GOT3 (cell line): ENCODE data around the gene PDS5A.
"Not testable (repeated sequence)": the region's sequence is repeated elsewhere in the genome, so short reads cannot be mapped to it uniquely, and the experiment has no call there.

Experiments
- DNase-seq: peaks from one replicate; lab custom pipeline; 2025; ENCODE audit warnings: mixed read lengths; lab: John Stamatoyannopoulos, UW

The PDS5A gene

DNA sequence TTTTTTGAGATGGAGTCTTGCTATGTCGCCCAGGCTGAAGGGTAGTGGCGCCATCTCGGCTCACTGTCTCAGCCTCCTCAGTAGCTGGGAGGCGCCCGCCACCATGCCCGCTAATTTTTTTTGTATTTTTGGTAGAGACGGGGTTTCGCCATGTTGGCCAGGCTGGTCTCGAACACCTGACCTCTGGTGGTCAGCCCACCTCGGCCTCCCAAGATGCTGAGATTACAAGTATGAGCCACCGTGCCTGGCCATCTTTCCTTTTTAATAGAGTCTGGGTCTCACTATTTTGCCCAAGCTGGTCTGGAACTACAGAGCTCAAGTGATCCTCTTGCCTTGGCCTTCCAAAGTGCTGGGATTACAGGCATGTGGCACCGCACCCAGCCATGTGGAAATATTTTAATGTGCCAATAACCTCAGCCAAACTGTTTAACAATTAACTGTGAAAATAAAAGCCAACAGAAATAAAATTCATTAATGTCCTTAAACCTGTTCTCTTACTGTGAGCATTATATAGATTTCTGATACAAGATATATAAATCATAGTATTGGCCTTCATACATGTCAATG, 16.3 kb downstream of the PDS5A start:
- no peak for DNase-seq

DNA sequence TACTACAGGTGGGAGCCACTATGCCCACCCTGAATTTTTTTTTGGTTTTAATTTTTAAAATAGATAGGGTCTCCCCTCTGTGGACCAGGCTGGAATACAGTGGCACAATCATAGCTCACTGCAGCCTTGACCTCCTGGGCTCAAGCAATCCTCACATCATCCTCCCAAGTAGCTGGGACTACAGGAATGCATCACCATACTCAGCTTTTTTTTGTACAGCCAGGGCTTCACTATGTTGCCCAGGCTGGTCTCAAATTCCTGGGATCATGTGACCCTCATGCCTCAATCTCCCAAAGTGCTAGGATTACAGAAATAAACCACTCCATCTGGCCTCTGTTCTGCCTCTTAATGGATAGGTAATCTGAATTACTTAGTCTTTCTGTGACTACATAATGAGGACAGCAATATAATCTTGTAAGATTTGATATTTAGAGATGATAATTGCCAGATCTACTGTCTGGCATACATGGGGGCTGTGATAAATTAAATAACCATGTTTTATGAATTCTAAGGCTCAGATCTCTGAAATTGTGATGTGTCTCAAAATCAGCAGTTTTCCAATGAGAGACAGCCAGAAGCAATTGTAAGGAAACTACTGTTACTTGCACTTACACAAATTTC, 26.7 kb downstream of the PDS5A start:
- no peak for DNase-seq

DNA sequence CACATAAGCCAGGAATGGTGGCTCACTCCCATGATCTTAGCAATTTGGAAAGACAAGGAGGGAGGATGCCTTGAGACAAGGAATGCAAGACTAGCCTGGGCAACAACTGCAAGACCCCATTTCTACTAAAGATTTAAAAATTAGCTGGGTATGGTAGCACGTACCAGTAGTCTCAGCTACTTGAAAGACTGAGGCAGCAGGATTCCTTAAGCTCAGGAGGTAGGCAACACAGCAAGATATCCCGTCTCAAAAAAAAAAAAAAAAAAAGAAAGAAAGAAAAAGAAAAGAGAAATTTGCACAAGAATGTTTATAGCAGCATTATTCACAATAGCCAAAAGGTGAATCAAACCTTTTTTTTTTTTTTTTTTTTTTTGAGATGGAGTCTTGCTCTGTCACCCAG, 29.7 kb downstream of the PDS5A start:
- no peak for DNase-seq

DNA sequence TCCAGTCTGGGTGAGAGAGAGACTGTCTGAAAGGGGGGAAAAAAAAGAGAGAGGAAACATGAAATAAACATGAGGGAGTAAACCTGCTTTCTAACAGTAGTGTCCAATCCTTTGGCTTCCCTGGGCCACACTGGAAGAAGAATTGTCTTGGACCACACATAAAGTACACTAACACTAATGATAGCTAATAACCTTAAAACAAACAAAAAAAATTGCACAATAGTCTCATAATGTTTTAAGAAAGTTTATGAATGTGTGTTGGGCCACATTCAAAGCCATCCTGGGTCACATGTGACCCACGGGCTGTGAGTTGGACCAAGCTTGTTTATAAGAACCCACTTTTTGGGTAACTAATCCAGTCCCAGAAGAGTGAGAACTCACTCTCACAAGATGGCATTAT, 30.3 kb downstream of the PDS5A start:
- no peak for DNase-seq

DNA sequence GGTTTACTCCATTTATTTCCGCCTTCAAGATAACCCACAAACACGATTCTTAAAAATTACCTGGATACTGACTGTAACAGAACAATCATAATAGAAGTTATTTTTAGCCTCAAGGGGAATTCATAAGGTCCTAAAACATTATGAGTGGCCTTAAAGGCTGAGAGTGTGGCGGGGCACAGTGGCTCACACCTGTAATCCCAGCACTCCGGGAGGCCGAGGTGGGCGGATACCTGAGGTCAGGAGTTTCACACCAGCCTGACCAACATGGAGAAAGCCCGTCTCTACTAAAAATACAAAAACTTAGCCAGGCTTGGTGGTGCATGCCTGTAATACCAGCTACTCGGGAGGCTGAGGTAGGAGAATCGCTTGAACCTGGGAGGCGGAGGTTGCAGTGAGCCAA, 33.5 kb downstream of the PDS5A start:
- not testable (repeated sequence) for DNase-seq

DNA sequence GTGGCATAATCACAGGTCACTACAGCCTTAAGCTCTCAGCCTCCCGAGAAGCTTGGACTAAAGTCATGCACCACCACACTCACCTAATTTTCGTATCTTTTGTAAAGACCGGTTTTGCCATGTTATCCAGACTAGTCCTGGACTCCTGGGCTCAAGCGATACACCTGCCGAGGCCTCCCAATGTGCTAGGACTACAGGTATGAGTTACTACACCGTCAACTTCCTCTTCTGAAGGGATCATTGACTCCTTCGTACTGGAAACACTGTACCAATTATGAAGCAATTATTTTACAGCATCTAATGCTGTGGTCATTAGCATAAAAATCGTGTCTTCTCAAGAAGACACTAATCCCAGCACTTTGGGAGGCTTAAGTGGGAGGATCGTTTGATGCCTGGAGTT, 35.2 kb downstream of the PDS5A start:
- no peak for DNase-seq

DNA sequence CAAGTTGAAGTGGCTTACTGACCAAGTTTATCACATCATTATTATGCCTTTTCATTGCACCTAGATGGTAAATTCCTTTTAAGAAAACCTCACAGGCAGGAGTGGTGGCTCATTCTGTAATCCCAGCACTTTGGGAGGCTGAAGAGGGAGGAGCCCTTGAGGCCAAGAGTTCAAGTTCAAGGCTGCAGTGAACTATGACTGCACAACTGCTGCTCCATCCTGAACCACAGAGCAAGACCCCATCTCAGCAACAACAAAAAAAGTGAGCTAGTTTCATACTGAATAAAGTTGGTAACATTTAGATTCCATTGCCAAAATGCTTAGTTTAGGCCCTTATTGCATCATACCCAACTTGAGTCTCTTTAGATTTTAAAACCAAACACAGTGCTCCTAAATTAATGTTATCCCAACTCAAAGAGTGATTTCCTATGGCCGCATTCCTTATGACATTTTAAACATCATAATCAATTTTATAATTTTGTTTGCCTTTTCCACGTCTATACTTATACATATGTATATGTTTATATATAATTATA, 36.0 kb downstream of the PDS5A start:
- DNase-seq: no peak

DNA sequence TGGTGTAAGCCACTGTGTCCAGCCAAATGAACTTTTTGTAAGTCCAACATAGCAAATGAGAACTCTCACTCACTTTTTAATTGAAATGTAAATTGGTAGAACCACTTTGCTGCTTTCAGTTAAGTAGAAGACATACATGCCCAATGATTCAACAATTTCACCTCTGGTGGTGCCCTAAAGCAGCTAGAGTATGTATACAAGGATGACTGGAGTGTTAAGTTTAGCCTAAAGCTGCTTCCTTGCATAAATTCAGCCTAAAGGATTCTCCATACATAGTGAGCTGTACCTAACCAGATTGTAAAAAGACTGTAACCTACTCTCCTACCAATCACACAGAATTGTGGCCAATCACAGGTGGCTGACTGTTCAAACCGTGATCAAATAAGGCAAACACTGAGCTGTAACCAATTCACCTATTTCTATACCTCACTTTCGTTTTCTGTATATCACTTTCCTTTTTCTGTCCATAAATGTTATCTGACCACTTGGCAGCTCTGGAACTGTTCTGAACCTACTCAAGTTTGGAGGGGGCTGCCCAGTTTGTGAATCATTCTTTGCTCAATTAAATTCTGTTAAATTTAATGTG, 39.9 kb downstream of the PDS5A start:
- DNase-seq: no peak

DNA sequence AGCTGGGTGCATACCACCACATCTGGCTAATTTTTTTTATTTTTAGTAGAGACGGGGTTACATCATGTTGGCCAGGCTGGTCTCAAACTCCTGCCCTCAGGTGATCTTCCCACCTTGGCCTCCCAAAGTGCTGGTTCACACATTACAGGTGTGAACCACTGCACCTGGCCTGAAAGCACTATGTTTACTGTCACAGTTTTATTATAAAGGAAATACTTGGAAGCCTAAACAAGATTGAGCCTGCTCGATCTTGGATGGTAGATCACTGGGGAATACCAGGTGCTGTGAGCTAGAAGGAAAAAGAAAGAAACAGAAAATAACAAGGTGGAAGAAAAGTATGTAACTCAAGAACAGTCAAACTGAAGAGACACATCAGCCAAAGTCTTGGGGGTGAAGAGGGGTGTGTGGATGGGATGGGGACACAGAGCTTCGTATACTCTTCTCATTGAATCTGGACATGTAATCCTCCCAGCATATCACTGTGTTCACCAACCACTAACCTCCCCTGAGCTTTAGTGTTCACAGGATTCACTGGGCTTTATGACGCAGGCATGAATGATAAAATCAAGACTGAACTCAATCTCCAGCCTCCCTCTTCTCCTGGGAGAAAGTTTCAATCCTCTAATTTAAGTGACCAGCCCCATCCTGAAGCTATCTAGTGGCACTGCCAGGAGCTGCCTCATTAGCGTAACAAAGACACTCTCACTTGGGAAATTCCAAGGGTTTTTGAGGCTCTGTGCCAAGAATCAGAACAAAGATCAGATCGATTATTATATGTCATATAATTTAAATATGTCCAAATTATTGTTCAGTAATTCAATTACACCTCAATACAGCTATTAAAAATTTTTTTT, 40.9 kb downstream of the PDS5A start:
- DNase-seq: no peak

DNA sequence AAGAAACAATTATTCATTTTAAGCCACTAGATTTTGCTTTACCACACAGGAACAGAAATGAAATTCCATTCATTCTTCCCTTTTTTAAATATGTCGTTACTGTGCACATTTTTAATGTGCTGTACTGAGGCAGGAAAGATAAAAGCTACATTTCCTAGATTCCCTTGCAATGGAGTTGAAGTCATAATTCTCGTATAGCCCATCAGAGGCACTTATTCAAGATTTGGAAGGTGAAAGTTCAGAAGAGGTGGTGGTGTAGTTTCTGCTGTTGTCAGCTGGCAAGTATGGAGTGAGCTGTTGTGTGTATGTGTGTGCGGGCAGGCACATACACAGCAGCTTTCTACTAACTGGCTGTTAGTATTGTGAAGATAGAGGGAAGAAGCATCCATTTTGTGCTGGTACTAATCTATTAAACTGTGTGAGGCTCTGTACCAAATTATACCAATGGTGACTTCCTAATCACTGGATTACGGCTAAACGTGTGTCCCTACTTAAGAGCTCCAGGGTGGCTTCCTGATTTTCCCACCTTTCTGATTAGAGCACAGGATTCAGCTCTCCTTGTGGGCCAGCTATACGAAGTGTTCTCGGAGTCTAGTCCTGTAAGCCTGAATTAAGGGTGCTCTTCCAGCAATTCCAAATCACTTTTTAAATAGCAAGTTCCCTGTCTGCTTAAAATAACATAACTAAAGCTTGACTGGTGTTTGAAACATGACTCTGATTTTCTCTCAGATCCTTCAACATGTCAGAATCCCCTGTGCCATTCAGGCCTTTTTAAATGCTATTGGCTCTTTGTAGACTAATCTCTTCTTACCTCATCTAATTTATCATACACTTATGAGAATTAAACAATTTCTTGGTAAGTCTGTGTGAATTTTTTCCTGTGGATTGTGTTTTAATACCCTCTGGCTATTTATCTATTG, 43.8 kb downstream of the PDS5A start:
- no peak for DNase-seq

DNA sequence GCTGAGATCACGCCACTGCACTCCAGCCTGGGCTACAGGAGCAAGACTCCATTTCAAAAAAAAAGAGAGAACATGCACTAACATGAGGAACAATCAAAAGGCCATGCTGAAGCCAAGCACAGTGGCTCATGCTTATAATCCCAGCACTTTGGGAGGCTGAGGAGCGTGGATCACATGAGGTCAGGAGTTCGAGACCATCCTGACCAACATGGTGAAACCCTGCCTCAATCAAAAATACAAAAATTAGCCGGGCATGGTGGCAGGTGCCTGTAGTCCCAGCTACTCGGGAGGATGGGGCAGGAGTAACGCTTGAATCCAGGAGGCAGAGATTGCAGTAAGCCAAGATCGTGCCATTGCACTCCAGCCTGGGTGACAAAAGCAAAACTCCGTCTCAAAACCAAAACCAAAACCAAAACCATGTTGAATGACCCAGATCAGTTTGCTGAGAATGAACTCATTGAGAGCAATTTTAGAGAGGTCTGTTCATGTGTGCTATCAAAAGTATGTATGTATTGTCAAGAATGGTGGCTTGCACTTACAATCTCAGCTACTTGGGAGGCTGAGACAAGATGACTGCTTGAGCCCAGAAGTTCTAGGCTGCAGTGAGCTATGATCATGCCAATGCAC, 44.8 kb downstream of the PDS5A start:
- DNase-seq: no peak

DNA sequence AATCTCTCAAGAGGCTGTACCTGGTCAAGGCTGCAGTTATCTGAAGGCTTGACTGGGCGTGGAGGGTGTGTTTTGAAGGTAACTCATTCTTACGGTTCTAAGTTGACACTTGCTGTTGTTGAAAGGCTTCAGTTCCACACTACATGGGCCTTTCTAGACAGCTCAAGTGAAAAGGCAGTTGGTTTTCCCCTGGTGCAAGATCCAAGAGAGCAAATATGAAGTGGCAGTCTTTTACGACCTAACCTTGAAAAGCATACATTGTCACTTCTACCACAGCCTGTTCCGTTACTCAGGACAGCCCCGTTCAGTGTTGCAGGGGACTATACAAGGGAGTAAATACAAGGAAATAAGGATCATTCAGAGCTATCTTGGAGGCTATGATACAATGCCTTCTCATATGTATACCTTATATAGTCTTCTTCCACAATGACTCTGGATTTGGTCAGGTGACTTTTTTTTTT, 46.2 kb downstream of the PDS5A start:
- DNase-seq: no peak

DNA sequence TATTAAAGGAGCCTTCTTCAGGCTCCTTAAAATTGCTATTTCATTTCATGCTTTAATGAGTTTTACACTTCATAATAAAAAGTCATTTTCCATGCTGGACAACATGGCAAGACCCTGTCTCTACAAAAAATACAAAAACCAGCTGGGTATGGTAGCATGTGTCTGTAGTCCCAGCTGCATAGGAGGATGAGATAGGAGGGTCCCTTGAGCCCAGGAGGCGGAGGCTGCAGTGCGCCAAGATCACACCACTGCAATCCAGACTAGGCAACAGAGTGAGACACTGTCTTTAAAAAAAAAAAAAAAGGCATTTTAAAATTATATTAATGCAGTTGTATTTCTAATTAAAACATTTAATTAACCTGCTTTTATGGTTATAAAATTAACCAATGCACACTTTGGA, 49.2 kb downstream of the PDS5A start:
- DNase-seq: no peak

DNA sequence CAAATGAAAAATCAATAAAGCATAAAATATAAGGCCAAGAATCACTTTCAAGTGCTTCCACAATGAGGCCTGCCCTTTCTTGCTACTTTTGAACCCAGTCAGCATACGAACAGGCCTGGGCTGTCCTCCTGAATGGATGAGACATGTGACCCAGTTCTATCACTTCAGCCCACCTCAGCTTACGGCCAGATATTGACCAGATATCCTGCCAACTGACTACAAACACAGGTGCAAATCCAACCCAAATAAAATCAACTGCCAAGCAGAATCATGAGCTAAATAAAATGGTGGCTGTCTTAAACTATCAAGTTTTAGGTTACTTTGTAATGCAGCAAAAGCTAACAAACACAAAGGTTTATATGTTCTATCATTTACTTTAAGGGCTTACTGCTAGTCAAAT, 53.7 kb downstream of the PDS5A start:
- DNase-seq: no peak

DNA sequence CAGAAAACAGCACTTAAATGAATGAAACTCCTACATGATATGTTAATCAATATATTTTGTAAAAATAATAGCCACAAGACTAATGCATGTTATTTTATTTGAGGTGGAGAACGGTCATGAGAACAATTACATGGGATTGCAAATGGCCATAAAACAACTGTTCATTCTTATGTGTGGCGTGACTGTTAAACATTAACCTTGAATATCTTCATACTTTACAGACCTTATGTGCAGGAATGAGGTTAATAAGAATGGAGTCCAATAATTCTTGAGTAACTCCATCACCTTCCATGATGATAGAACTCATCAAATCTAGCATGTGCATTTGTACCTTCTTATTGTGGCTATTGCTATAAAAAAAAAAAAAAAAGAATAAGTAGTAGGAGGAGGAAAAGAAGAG, 55.3 kb downstream of the PDS5A start:
- no peak for DNase-seq

DNA sequence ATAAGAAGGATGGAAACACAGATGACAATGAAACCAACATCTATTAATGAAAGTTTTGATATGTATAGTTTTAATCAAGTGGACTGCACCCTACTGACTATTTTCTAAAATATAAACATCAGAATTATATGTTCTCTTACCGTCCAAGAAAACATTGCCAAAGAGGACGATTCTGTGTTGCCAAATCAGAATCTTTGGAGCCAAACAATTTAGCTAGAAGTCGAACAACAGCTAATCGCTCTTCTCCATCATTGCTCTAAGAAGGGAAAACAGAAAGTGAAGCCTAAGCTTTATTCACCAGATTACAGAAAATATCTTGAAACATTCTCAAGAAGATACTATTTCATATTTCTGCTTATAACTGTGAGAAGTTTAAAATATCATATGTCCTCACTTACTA, 64.2 kb downstream of the PDS5A start:
- DNase-seq: no peak

DNA sequence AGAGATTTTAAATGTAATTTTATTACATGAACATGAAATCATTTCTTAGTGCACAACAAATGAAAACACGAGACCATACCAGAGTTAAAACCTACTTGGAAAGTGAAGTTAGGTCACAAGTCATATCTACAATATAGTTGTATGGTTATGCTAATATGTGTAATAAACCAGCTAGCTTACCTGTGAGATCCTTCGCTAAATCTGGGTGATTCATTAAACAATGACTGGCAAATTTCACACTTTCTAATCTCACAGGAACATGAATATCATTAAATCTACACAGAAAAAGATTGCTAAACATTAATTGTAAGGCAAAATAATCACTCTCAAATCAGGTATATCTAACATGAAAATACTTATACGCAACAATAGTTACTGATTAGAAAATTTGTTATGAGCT, 67.6 kb downstream of the PDS5A start:
- no peak for DNase-seq

DNA sequence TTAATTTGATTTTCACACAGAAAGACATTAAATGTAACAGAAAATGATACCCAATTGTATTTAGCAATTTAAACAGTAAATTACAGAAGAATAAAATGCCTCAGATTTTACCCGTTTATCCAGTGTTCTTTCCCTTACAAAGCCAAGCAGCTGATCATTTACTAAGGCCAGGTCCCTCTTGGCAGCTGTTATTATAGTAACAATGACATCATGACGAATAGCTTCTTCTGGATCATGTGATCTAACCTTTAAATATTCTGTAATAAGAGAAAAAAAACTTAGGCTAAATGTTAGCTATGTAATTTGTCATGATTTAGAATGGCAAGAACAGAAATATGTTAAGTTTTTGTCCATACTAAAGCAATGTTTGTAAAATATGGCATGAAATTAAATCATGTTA, 69.4 kb downstream of the PDS5A start:
- DNase-seq: no peak

DNA sequence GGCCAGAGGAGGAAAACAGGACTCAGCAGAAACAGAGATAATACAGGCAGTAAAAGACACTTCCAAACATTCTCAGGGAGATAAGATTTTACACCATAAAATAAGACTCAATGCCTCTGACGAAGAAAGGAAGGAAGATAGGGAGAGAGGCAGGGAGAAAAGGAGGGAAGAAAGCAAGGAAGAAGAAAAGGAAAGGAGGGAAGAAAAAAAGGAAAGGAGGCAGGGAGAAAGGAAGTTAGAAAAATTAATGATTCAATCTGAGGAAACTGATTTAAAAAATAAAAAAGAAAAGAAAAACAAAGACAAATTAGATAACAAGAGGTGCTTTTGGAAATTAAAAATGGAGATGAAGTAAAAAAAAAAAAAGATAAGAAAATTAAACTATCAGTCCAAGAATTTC, 72.1 kb downstream of the PDS5A start:
- DNase-seq: no peak

DNA sequence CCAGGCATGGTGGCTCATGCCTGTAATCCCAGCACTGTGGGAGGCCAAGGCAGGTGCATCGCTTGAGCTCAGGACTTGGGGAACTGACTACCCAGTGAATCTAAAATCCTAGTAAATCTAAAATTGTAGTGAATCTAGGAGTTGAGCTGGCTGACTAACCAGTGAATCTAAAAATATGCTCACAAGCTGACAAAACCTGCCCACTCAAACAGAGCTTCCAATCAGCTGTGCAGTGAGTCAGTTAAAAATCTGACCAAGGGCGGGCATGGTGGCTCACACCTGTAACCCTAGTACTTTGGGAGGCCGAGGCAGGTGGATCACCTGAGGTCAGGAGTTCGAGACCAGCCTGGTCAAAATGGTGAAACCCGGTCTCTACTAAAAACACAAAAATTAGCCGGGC, 72.7 kb downstream of the PDS5A start:
- not testable (repeated sequence) for DNase-seq

DNA sequence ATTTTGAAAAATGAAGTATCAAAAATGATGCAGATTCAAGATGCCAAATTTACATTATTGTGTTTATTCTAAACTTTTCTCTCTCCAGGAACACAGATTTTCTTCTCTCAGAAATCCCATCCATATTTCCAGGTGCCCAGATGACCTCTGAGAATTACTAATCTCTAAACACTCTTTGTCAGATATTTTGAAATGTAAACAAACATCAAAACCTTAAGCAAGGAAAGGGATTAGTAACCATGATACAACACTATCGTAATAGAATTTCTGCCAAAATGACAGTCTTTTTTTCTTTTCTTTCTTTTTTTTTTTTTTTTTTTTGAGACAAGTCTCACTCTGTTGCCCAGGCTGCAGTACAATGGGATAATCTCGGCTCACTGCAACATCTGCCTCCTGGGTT, 76.7 kb downstream of the PDS5A start:
- no peak for DNase-seq
